H9 (cell line): Measurements from ENCODE around the gene ZNF366. TPM values are rescaled to one million over a fixed set of nuclear protein-coding genes. Genes with fewer than 3 reads are reported as not detected.

Experiments
- DNase-seq: peaks from one replicate; pipeline ENCODE4 v3.0.0-alpha.2; 2017
- H2AFZ ChIP-seq: one replicate; pipeline ENCODE4 v1.6.1; 2013; ENCODE audit warnings: mild to moderate bottlenecking, low read length, control low read depth, moderate library complexity
- H2AK5ac ChIP-seq: 2 replicates; pipeline ENCODE4 v1.6.1; 2013; ENCODE audit warnings: low read length, control low read depth, mixed read lengths; ENCODE audit not compliant: insufficient read length
- H2BK120ac ChIP-seq: one replicate; pipeline ENCODE4 v1.6.1; 2013; ENCODE audit warnings: low read depth, mild to moderate bottlenecking, low read length, control low read depth, inconsistent platforms; ENCODE audit not compliant: poor library complexity, severe bottlenecking
- H2BK12ac ChIP-seq: 2 replicates; pipeline ENCODE4 v1.6.1; 2013; ENCODE audit warnings: low read length, control low read depth, mixed read lengths, low read depth; ENCODE audit not compliant: insufficient read length
- H2BK15ac ChIP-seq: 2 replicates; pipeline ENCODE4 v1.6.1; 2013; ENCODE audit warnings: low read depth, low read length, control low read depth
- H2BK20ac ChIP-seq: one replicate; pipeline ENCODE4 v1.6.1; 2013; ENCODE audit warnings: low read depth, mild to moderate bottlenecking, low read length, control low read depth, inconsistent platforms; ENCODE audit not compliant: poor library complexity, severe bottlenecking
- H2BK5ac ChIP-seq: 2 replicates; pipeline ENCODE4 v1.6.1; 2013; ENCODE audit warnings: low read length, control low read depth, mixed read lengths; ENCODE audit not compliant: insufficient read length
- H3K14ac ChIP-seq: 2 replicates; pipeline ENCODE4 v1.6.1; 2013; ENCODE audit warnings: low read length, control low read depth; ENCODE audit not compliant: insufficient read depth
- H3K18ac ChIP-seq: 2 replicates; pipeline ENCODE4 v1.6.1; 2013; ENCODE audit warnings: low read depth, mild to moderate bottlenecking, mixed read lengths, low read length, control low read depth; ENCODE audit not compliant: insufficient read length
- H3K23ac ChIP-seq: 2 replicates; pipeline ENCODE4 v1.6.1; 2013; ENCODE audit warnings: low read length, control low read depth, mixed read lengths, low read depth; ENCODE audit not compliant: insufficient read length
- H3K23me2 ChIP-seq: 2 replicates; pipeline ENCODE4 v1.6.1; 2013; ENCODE audit warnings: low read depth, mild to moderate bottlenecking, mixed read lengths, low read length, control low read depth; ENCODE audit not compliant: insufficient read length, poor library complexity, severe bottlenecking
- H3K27ac ChIP-seq: 2 replicates; pipeline ENCODE4 v1.5.1; 2013; ENCODE audit warnings: low read length, control low read depth, mixed read lengths, low read depth; ENCODE audit not compliant: insufficient read length
- H3K27me3 ChIP-seq: 2 replicates; pipeline ENCODE4 v1.6.1; 2013; ENCODE audit warnings: low read length, control low read depth, inconsistent platforms; ENCODE audit not compliant: insufficient read depth
- H3K4ac ChIP-seq: 2 replicates; pipeline ENCODE4 v1.6.1; 2013; ENCODE audit warnings: low read depth, mild to moderate bottlenecking, control low read depth, inconsistent platforms, low read length, moderate library complexity
- H3K4me1 ChIP-seq: 2 replicates; pipeline ENCODE4 v1.6.1; 2013; ENCODE audit warnings: low read length, control low read depth, inconsistent platforms; ENCODE audit not compliant: insufficient read depth
- H3K4me2 ChIP-seq: 2 replicates; pipeline ENCODE4 v1.6.1; 2013; ENCODE audit warnings: low read length, control low read depth, mixed read lengths; ENCODE audit not compliant: insufficient read length, insufficient read depth
- H3K56ac ChIP-seq: 2 replicates; pipeline ENCODE4 v1.6.1; 2013; ENCODE audit warnings: low read depth, mild to moderate bottlenecking, mixed read lengths, low read length, control low read depth; ENCODE audit not compliant: insufficient read length
- H3K79me1 ChIP-seq: 2 replicates; pipeline ENCODE4 v1.6.1; 2013; ENCODE audit warnings: low read depth, mild to moderate bottlenecking, moderate library complexity, low read length, control low read depth, inconsistent platforms; ENCODE audit not compliant: insufficient read depth, poor library complexity, severe bottlenecking
- H3K79me2 ChIP-seq: 2 replicates; pipeline ENCODE4 v1.6.1; 2013; ENCODE audit warnings: low read length, control low read depth, inconsistent platforms; ENCODE audit not compliant: insufficient read depth
- H3K9ac ChIP-seq: 2 replicates; pipeline ENCODE4 v1.6.1; 2013; ENCODE audit warnings: low read length, control low read depth, mixed read lengths; ENCODE audit not compliant: insufficient read length; ENCODE audit errors: extremely low read depth
- H3K9me3 ChIP-seq: one replicate; pipeline ENCODE4 v1.6.1; 2013; ENCODE audit warnings: low read depth, low read length, inconsistent platforms; ENCODE audit not compliant: control insufficient read depth
- H3T11ph ChIP-seq: one replicate; pipeline ENCODE4 v1.6.1; 2013; ENCODE audit warnings: mild to moderate bottlenecking, low read length, control low read depth, inconsistent platforms
- H4K20me1 ChIP-seq: one replicate; pipeline ENCODE4 v1.6.1; 2013; ENCODE audit not compliant: control insufficient read depth, insufficient read length, insufficient read depth
- H4K5ac ChIP-seq: 2 replicates; pipeline ENCODE4 v1.6.1; 2013; ENCODE audit warnings: low read depth, mild to moderate bottlenecking, mixed read lengths, low read length, control low read depth; ENCODE audit not compliant: insufficient read length
- H4K8ac ChIP-seq: replicated peaks from 2 replicates; pipeline ENCODE4 v1.6.1; 2013; ENCODE audit warnings: low read length, control low read depth, mixed read lengths, low read depth; ENCODE audit not compliant: insufficient read length
- H4K91ac ChIP-seq: 2 replicates; pipeline ENCODE4 v1.6.1; 2013; ENCODE audit warnings: low read depth, mild to moderate bottlenecking, moderate library complexity, mixed read lengths, low read length, control low read depth; ENCODE audit not compliant: insufficient read length
- H3K27ac Mint-ChIP-seq, 3 experiments: 2 replicates in 2 of 3; 3 replicates in 1 of 3; pipeline ENCODE4 v1.8.0; 2020 to 2021; ENCODE audit warnings: mixed read lengths in 3 of 3, mild to moderate bottlenecking in 1 of 3, moderate library complexity in 1 of 3
- H3K27me3 Mint-ChIP-seq: 2 replicates; pipeline ENCODE4 v1.8.0; 2021; ENCODE audit warnings: low read depth, mild to moderate bottlenecking, moderate library complexity, mixed read lengths
- H3K36me3 Mint-ChIP-seq, 3 experiments: 2 replicates in 2 of 3; 3 replicates in 1 of 3; pipeline ENCODE4 v1.8.0; 2020 to 2021; ENCODE audit warnings: low read depth in 3 of 3, mixed read lengths in 3 of 3; ENCODE audit not compliant: insufficient read depth in 1 of 3
- H3K4me1 Mint-ChIP-seq, 2 experiments: 2 replicates each; pipeline ENCODE4 v1.8.0; 2020; ENCODE audit warnings: mixed read lengths in 2 of 2
- H3K4me3 Mint-ChIP-seq, 2 experiments: 2 replicates in 1 of 2; 3 replicates in 1 of 2; pipeline ENCODE4 v1.8.0; 2020 to 2021; ENCODE audit warnings: mild to moderate bottlenecking in 2 of 2, mixed read lengths in 2 of 2, moderate library complexity in 1 of 2
- H3K9me3 Mint-ChIP-seq, 2 experiments: 2 replicates in 1 of 2; 3 replicates in 1 of 2; pipeline ENCODE4 v1.8.0; 2020; ENCODE audit warnings: mild to moderate bottlenecking in 2 of 2, mixed read lengths in 2 of 2, moderate library complexity in 1 of 2
- WGBS: extraction: QIAGEN DNeasy Blood & Tissue Kit; methylation state at CpG from one replicate; pipeline ENCODE4 v1.1.7; 2013; ENCODE audit warnings: missing lambda C conversion rate, low lambda C conversion rate, mixed read lengths; ENCODE audit not compliant: insufficient read length; ENCODE audit errors: extremely low coverage; 5-methylcytosine and 5-hydroxymethylcytosine counted together
- total RNA-seq: library from RNA; stranded (reverse); gene quantifications from 2 replicates; pipeline ENCODE4 v1.2.1, GENCODE V29; 2021
- TF ChIP-seq, protein P1 (sequence below): fragments of 200-600 bp; sonication (generic); conservative IDR thresholded peaks from 3 replicates; pipeline ENCODE4 v1.8.0; 2021; ENCODE audit warnings: antibody characterized with exemption, mild to moderate bottlenecking

The ZNF366 gene
- total RNA-seq, 1 experiment from 2014 or later, result not detected

- no peak overlapping the region for H4K5ac ChIP-seq
- H3K4me1 ChIP-seq, result no peaks in the 10 kb centered on the region
- H3K4me1 Mint-ChIP-seq, result peaks cover 18 to 24% of the 10 kb centered on the region in 2 experiments
- H2AFZ ChIP-seq, result no peak overlapping the region
- no peak overlapping the region for H4K8ac ChIP-seq
- no peak overlapping the region for H2BK5ac ChIP-seq
- H3K56ac ChIP-seq, result no peak overlapping the region
- WGBS, result no CpG with 5 or more reads among the region's 5 CpGs
- no peak overlapping the region for H2BK120ac ChIP-seq
- H2BK12ac ChIP-seq, result no peak overlapping the region
- H3K4me2 ChIP-seq, result no peak overlapping the region
- H3K36me3 Mint-ChIP-seq, result no peaks in the 10 kb centered on the region
- no peak for DNase-seq
- H2AK5ac ChIP-seq, result no peak overlapping the region
- H3T11ph ChIP-seq, result no peak overlapping the region
- no peak overlapping the region for H4K91ac ChIP-seq
- TF ChIP-seq, protein P1, sequence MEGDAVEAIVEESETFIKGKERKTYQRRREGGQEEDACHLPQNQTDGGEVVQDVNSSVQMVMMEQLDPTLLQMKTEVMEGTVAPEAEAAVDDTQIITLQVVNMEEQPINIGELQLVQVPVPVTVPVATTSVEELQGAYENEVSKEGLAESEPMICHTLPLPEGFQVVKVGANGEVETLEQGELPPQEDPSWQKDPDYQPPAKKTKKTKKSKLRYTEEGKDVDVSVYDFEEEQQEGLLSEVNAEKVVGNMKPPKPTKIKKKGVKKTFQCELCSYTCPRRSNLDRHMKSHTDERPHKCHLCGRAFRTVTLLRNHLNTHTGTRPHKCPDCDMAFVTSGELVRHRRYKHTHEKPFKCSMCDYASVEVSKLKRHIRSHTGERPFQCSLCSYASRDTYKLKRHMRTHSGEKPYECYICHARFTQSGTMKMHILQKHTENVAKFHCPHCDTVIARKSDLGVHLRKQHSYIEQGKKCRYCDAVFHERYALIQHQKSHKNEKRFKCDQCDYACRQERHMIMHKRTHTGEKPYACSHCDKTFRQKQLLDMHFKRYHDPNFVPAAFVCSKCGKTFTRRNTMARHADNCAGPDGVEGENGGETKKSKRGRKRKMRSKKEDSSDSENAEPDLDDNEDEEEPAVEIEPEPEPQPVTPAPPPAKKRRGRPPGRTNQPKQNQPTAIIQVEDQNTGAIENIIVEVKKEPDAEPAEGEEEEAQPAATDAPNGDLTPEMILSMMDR, result no peak
- H3K27me3 Mint-ChIP-seq, result peaks cover 2% of the 10 kb centered on the region; the same call in 1 of the 2 replicates
- no peak overlapping the region for H3K4me3 Mint-ChIP-seq
- H3K27me3 ChIP-seq, result no peaks in the 10 kb centered on the region
- no peaks in the 10 kb centered on the region for H4K20me1 ChIP-seq
- H2BK15ac ChIP-seq, result no peak overlapping the region
- no peaks in the 10 kb centered on the region for H3K79me1 ChIP-seq
- no peaks in the 10 kb centered on the region; a peak in 1 of 5 replicates for H3K9me3 Mint-ChIP-seq
- no peak overlapping the region for H2BK20ac ChIP-seq
- no peaks in the 10 kb centered on the region for H3K23me2 ChIP-seq
- H3K9ac ChIP-seq, result no peak overlapping the region
- no peak overlapping the region for H3K27ac ChIP-seq
- no peak overlapping the region for H3K4ac ChIP-seq
- H3K23ac ChIP-seq, result no peak overlapping the region
- H3K18ac ChIP-seq, result no peak overlapping the region
- no peaks in the 10 kb centered on the region for H3K79me2 ChIP-seq
- no peaks in the 10 kb centered on the region for H3K9me3 ChIP-seq
- no peak overlapping the region for H3K14ac ChIP-seq
- no peak overlapping the region for H3K27ac Mint-ChIP-seq
These were observed 30.0 kb upstream of the ZNF366 start for GRCh38 chr5:72537166-72537565.
